Gastroesophageal sphincter (tissue), 4 donors: ENCODE results near the gene CARD9. TPM values are rescaled to one million over a fixed set of nuclear protein-coding genes. Genes with fewer than 3 reads are reported as not detected.

Experiments
- ATAC-seq: fragments of 150-250 bp; one replicate; pipeline ENCODE4 v1.9.1; 2016; ENCODE audit warnings: mild to moderate bottlenecking, moderate library complexity
- H3K27ac ChIP-seq, 4 donors: fragments of 200-600 bp; sonication (generic) in 3 of 4; 1 replicate in 3 of 4; 2 replicates in 1 of 4; pipeline ENCODE4 v1.5.1; 2016 to 2019
- H3K27me3 ChIP-seq: fragments of 200-600 bp; sonication (generic); one replicate; pipeline ENCODE4 v1.5.1; 2019
- H3K36me3 ChIP-seq, 2 donors: fragments of 200-600 bp; sonication (generic); one replicate each; pipeline ENCODE4 v1.5.1; 2019; ENCODE audit warnings: control low read depth in 1 of 2
- H3K4me1 ChIP-seq, 3 donors: fragments of 200-600 bp; sonication (generic); 1 replicate in 2 of 3; 2 replicates in 1 of 3; pipeline ENCODE4 v1.5.1; 2016 to 2019; ENCODE audit warnings: control low read depth in 2 of 3
- H3K4me3 ChIP-seq, 2 donors: fragments of 200-600 bp; sonication (generic); one replicate each; pipeline ENCODE4 v1.5.1; 2019; ENCODE audit warnings: mild to moderate bottlenecking in 1 of 2, moderate library complexity in 1 of 2
- H3K9me3 ChIP-seq, 3 donors: fragments of 200-600 bp; sonication (generic); one replicate each; pipeline ENCODE4 v1.5.1; 2017 to 2019; ENCODE audit warnings: control low read depth in 2 of 3
- CTCF ChIP-seq, 4 experiments: fragments of 200-600 bp in 2 of 4; fragments of 450-650 bp in 2 of 4; sonication (generic) in 1 of 4; IDR thresholded peaks; one replicate each; pipeline ENCODE4 v1.5.1; 2017 to 2019; ENCODE audit warnings: antibody characterized with exemption in 4 of 4, mild to moderate bottlenecking in 2 of 4, moderate library complexity in 2 of 4
- EP300 ChIP-seq: sonication (generic); formaldehyde crosslinking; IDR thresholded peaks from one replicate; pipeline ENCODE4 v1.6.1; 2017; ENCODE audit warnings: antibody characterized with exemption, mild to moderate bottlenecking
- POLR2A ChIP-seq, 2 donors: fragments of 450-650 bp; IDR thresholded peaks; one replicate each; pipeline ENCODE4 v1.6.1; 2017; ENCODE audit warnings: antibody characterized with exemption in 2 of 2, mild to moderate bottlenecking in 2 of 2, moderate library complexity in 1 of 2
- POLR2AphosphoS5 ChIP-seq: sonication (generic); formaldehyde crosslinking; IDR thresholded peaks from one replicate; pipeline ENCODE4 v1.6.1; 2017; ENCODE audit warnings: antibody characterized with exemption
- WGBS, 2 donors: methylation state at CpG; one replicate each; pipeline ENCODE4 v1.1.5; 2018; ENCODE audit warnings: low coverage in 1 of 2; 5-methylcytosine and 5-hydroxymethylcytosine counted together
- total RNA-seq, 4 donors: library from RNA; depleted of rRNA; stranded (reverse); fragments of >200 nt; gene quantifications; one replicate each; pipeline ENCODE4 v1.1.0, GENCODE V29; 2016

The CARD9 gene
- total RNA-seq, 4 donors from 2014 or later: 1.3 to 2.3 (median 1.8) TPM

GRCh38 chr9:136397643-136398042, 24.2 kb upstream of the CARD9 start:
- WGBS, 2 donors: 35% methylated on average over 2 of the region's 6 CpGs; no CpG with 5 or more reads in 1 of the 2 donors
- H3K36me3 ChIP-seq: peaks cover 0 to 71% of the 10 kb centered on the region in 2 donors

GRCh38 chr9:136396219-136396515, 22.7 kb upstream of the CARD9 start:
- no peak overlapping the region for H3K4me3 ChIP-seq
- H3K27me3 ChIP-seq: no peaks in the 10 kb centered on the region
- TF ChIP-seq POLR2A (IDR thresholded peaks at IDR 0.05) (no peak), EP300 (no peak), CTCF (IDR thresholded peaks at IDR 0.05) (no peak), POLR2AphosphoS5 (no peak)
- no peak for ATAC-seq
- no peaks in the 10 kb centered on the region for H3K9me3 ChIP-seq
- 50 to 83% methylated on average over 1 to 3 of the region's 4 CpGs for WGBS, 2 donors
- H3K36me3 ChIP-seq: peaks cover 0 to 73% of the 10 kb centered on the region in 2 donors
- peaks cover 0 to 28% (median 15%) of the 10 kb centered on the region in 3 donors for H3K4me1 ChIP-seq
- no peak overlapping the region for H3K27ac ChIP-seq

More at GRCh38 chr9:136397643-136398042, 24.2 kb upstream of the CARD9 start:
- Histone ChIP-seq H3K9me3 (no peaks in the 10 kb centered on the region), H3K27me3 (no peaks in the 10 kb centered on the region), H3K4me3 (no peak overlapping the region), H3K4me1 (peaks cover 0 to 28% (median 15%) of the 10 kb centered on the region in 3 donors), H3K27ac (no peak overlapping the region)
- TF ChIP-seq POLR2AphosphoS5 (no peak), POLR2A (IDR thresholded peaks at IDR 0.05) (no peak), EP300 (no peak), CTCF (IDR thresholded peaks at IDR 0.05) (no peak)
- ATAC-seq: no peak

- no peaks in the 10 kb centered on the region for H3K9me3 ChIP-seq
- no peak for ATAC-seq
- no peak overlapping the region for H3K4me3 ChIP-seq
- H3K36me3 ChIP-seq: peaks cover 0 to 79% of the 10 kb centered on the region in 2 donors
- H3K4me1 ChIP-seq: peaks cover 0 to 24% (median 14%) of the 10 kb centered on the region in 3 donors
- H3K27ac ChIP-seq: no peak overlapping the region
- H3K27me3 ChIP-seq: no peaks in the 10 kb centered on the region
- WGBS, 2 donors: 74% methylated on average over 2 of the region's 26 CpGs; no CpG with 5 or more reads in 1 of the 2 donors
- TF ChIP-seq CTCF (IDR thresholded peaks at IDR 0.05) (no peak), POLR2AphosphoS5 (no peak), POLR2A (IDR thresholded peaks at IDR 0.05) (no peak), EP300 (no peak)
These were observed 22.1 kb upstream of the CARD9 start for GRCh38 chr9:136395345-136396218.

DNA sequence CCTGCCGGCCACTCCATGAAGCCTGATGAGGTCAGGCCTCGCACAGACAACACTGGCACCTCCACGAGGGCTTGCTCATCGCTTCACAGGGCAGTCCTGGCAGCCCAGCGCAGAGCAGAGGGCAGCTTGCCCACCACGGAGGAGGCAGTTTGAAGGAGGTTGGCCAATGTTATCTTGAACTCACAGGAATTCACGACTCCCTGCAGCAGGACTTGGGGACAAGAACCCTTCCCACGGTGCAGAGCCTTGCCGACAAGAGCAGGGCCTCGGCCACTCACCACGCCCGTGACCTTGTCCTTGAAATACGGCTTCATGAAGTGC, 21.5 kb upstream of the CARD9 start:
- TF ChIP-seq POLR2A (IDR thresholded peaks at IDR 0.05) (no peak), CTCF (IDR thresholded peaks at IDR 0.05) (no peak), EP300 (no peak), POLR2AphosphoS5 (no peak)
- Histone ChIP-seq H3K9me3 (no peaks in the 10 kb centered on the region), H3K27ac (no peak overlapping the region), H3K4me1 (peaks cover 0 to 19% (median 10%) of the 10 kb centered on the region in 3 donors), H3K36me3 (peaks cover 0 to 83% of the 10 kb centered on the region in 2 donors), H3K4me3 (no peak overlapping the region), H3K27me3 (no peaks in the 10 kb centered on the region)
- no peak for ATAC-seq
- whole genome bisulfite sequencing, 2 donors: 90% methylated on average over 2 of the region's 13 CpGs; no CpG with 5 or more reads in 1 of the 2 donors
